ENCODE data around the gene FASLG. TPM values are rescaled to one million over a fixed set of nuclear protein-coding genes. Genes with fewer than 3 reads are reported as not detected.
"Not testable (repeated sequence)": the region's sequence is repeated elsewhere in the genome, so short reads cannot be mapped to it uniquely, and the experiment has no call there.

FASLG gene
- total RNA-seq, 1 experiment from 2014 or later = not detected

GRCh38 chr1:172680244-172680643 is 21.3 kb downstream of the FASLG start:
- H3K27ac Mint-ChIP-seq (ENCODE audit: unreplicated experiment) = no peak overlapping the region
- no peak for TF ChIP-seq CTCF (IDR thresholded peaks at IDR 0.05; ENCODE audit: unreplicated experiment)
- H3K4me3 Mint-ChIP-seq (ENCODE audit: low read depth, unreplicated experiment) = no peak overlapping the region
- no peaks in the 10 kb centered on the region for H3K27me3 Mint-ChIP-seq (ENCODE audit: unreplicated experiment)
- DNase-seq = no peak
- peaks cover 11% of the 10 kb centered on the region for H3K9me3 Mint-ChIP-seq (ENCODE audit: low read depth, unreplicated experiment)
- intact Hi-C loops (cut with micrococcal nuclease; ENCODE audit: unreplicated experiment) = no loop called here
- no TSS peak for BruUV-seq (replicated peaks)
- H3K36me3 Mint-ChIP-seq (ENCODE audit: insufficient read depth, unreplicated experiment) = no peaks in the 10 kb centered on the region
- CTCF ChIA-PET = no interaction called here
- H3K4me1 Mint-ChIP-seq (ENCODE audit: low read depth, unreplicated experiment) = no peaks in the 10 kb centered on the region

- intact Hi-C loops (cut with micrococcal nuclease; ENCODE audit: unreplicated experiment) = no loop called here
- no peak overlapping the region for H3K27ac Mint-ChIP-seq (ENCODE audit: unreplicated experiment)
- BruUV-seq (replicated peaks) = no TSS peak
- no peaks in the 10 kb centered on the region for H3K36me3 Mint-ChIP-seq (ENCODE audit: insufficient read depth, unreplicated experiment)
- H3K9me3 Mint-ChIP-seq (ENCODE audit: low read depth, unreplicated experiment) = peaks cover 11% of the 10 kb centered on the region
- H3K27me3 Mint-ChIP-seq (ENCODE audit: unreplicated experiment) = no peaks in the 10 kb centered on the region
- no peak for TF ChIP-seq CTCF (IDR thresholded peaks at IDR 0.05; ENCODE audit: unreplicated experiment)
- DNase-seq = no peak
- H3K4me3 Mint-ChIP-seq (ENCODE audit: low read depth, unreplicated experiment) = no peak overlapping the region
- H3K4me1 Mint-ChIP-seq (ENCODE audit: low read depth, unreplicated experiment) = no peaks in the 10 kb centered on the region
- CTCF ChIA-PET = no interaction called here
These were observed 21.9 kb downstream of the FASLG start for GRCh38 chr1:172680733-172681275.

GRCh38 chr1:172682812-172683211 is 23.9 kb downstream of the FASLG start:
- no peak overlapping the region for H3K4me3 Mint-ChIP-seq (ENCODE audit: low read depth, unreplicated experiment)
- DNase-seq = no peak
- no peak overlapping the region for H3K27ac Mint-ChIP-seq (ENCODE audit: unreplicated experiment)
- no peaks in the 10 kb centered on the region for H3K27me3 Mint-ChIP-seq (ENCODE audit: unreplicated experiment)
- H3K4me1 Mint-ChIP-seq (ENCODE audit: low read depth, unreplicated experiment) = no peaks in the 10 kb centered on the region
- BruUV-seq (replicated peaks) = no TSS peak
- CTCF ChIA-PET = no interaction called here
- intact Hi-C loops (cut with micrococcal nuclease; ENCODE audit: unreplicated experiment) = no loop called here
- H3K9me3 Mint-ChIP-seq (ENCODE audit: low read depth, unreplicated experiment) = peaks cover 11% of the 10 kb centered on the region
- no peaks in the 10 kb centered on the region for H3K36me3 Mint-ChIP-seq (ENCODE audit: insufficient read depth, unreplicated experiment)
- no peak for TF ChIP-seq CTCF (IDR thresholded peaks at IDR 0.05; ENCODE audit: unreplicated experiment)

- Mint-ChIP-seq H3K36me3 (ENCODE audit: insufficient read depth, unreplicated experiment) (no peaks in the 10 kb centered on the region), H3K27me3 (ENCODE audit: unreplicated experiment) (no peaks in the 10 kb centered on the region), H3K27ac (ENCODE audit: unreplicated experiment) (no peak overlapping the region), H3K9me3 (ENCODE audit: low read depth, unreplicated experiment) (peaks cover 3% of the 10 kb centered on the region), H3K4me3 (ENCODE audit: low read depth, unreplicated experiment) (no peak overlapping the region), H3K4me1 (ENCODE audit: low read depth, unreplicated experiment) (no peaks in the 10 kb centered on the region)
- BruUV-seq (replicated peaks) = no TSS peak
- no peak for DNase-seq
- CTCF ChIA-PET = interaction anchor here (0.7 kb wide), 1 partner anchor 228 kb away, joined by 4 read pairs; no protein-coding TSS in a partner anchor
- TF ChIP-seq CTCF (IDR thresholded peaks at IDR 0.05; ENCODE audit: unreplicated experiment) = no peak
- intact Hi-C loops (cut with micrococcal nuclease; ENCODE audit: unreplicated experiment) = no loop called here
These were observed 27.2 kb downstream of the FASLG start for GRCh38 chr1:172686143-172686542.

GRCh38 chr1:172688428-172689085 is 29.7 kb downstream of the FASLG start:
- not testable (repeated sequence) for BruUV-seq (replicated peaks)

GRCh38 chr1:172690925-172691324 is 32.0 kb downstream of the FASLG start:
- H3K4me3 Mint-ChIP-seq (ENCODE audit: low read depth, unreplicated experiment) = not testable (repeated sequence)

More at GRCh38 chr1:172688428-172689085, 29.7 kb downstream of the FASLG start:
- H3K36me3 Mint-ChIP-seq (ENCODE audit: insufficient read depth, unreplicated experiment); H3K4me3 Mint-ChIP-seq (ENCODE audit: low read depth, unreplicated experiment); DNase-seq; CTCF ChIA-PET; H3K4me1 Mint-ChIP-seq (ENCODE audit: low read depth, unreplicated experiment); H3K27ac Mint-ChIP-seq (ENCODE audit: unreplicated experiment); intact Hi-C loops (cut with micrococcal nuclease; ENCODE audit: unreplicated experiment); H3K27me3 Mint-ChIP-seq (ENCODE audit: unreplicated experiment); H3K9me3 Mint-ChIP-seq (ENCODE audit: low read depth, unreplicated experiment): not testable (repeated sequence)

More at GRCh38 chr1:172690925-172691324, 32.0 kb downstream of the FASLG start:
- DNase-seq; CTCF ChIA-PET; H3K4me1 Mint-ChIP-seq (ENCODE audit: low read depth, unreplicated experiment); H3K27ac Mint-ChIP-seq (ENCODE audit: unreplicated experiment); intact Hi-C loops (cut with micrococcal nuclease; ENCODE audit: unreplicated experiment); H3K27me3 Mint-ChIP-seq (ENCODE audit: unreplicated experiment); H3K36me3 Mint-ChIP-seq (ENCODE audit: insufficient read depth, unreplicated experiment); H3K9me3 Mint-ChIP-seq (ENCODE audit: low read depth, unreplicated experiment); BruUV-seq (replicated peaks): not testable (repeated sequence)

All from Calu3 (cell line).